Lower lobe of right lung (tissue), 2 donors: ENCODE results near the gene PGK2. TPM values are rescaled to one million over a fixed set of nuclear protein-coding genes. Genes with fewer than 3 reads are reported as not detected.

Experiments
- ATAC-seq, 2 donors: fragments of 200-7000 bp; cut with Tn5 transposase; one replicate each; pipeline ENCODE4 v1.9.1; 2020 to 2022; ENCODE audit warnings: mild to moderate bottlenecking in 2 of 2, moderate library complexity in 2 of 2
- DNase-seq: peaks from one replicate; pipeline ENCODE4 v3.0.0-alpha.2; 2020
- H3K27ac ChIP-seq: fragments of 200-600 bp; one replicate; pipeline ENCODE4 v1.8.0; 2022
- H3K27me3 ChIP-seq: fragments of 200-600 bp; one replicate; pipeline ENCODE4 v1.8.0; 2022; ENCODE audit warnings: low read depth
- H3K36me3 ChIP-seq: fragments of 200-600 bp; one replicate; pipeline ENCODE4 v1.8.0; 2022; ENCODE audit warnings: mild to moderate bottlenecking
- H3K4me1 ChIP-seq: fragments of 200-600 bp; one replicate; pipeline ENCODE4 v1.8.0; 2022
- H3K4me3 ChIP-seq: fragments of 200-600 bp; one replicate; pipeline ENCODE4 v1.8.0; 2022; ENCODE audit warnings: mild to moderate bottlenecking
- H3K9me3 ChIP-seq: fragments of 200-600 bp; one replicate; pipeline ENCODE4 v1.8.0; 2022
- CTCF ChIP-seq: fragments of 200-600 bp; IDR thresholded peaks from one replicate; pipeline ENCODE4 v1.8.0; 2022; ENCODE audit warnings: antibody characterized with exemption, mild to moderate bottlenecking
- intact Hi-C: fragments of 100-400 bp; cut with DNase I; formaldehyde crosslinking; loops from one replicate; pipeline ENCODE4 v1.11.0; 2022
- total RNA-seq: library from RNA; stranded (reverse); fragmentation: NEBNext Ultra II Directional; extraction: Animal tissue kit (Norgen Biotek cat#: 25700); gene quantifications from one replicate; pipeline ENCODE4 v1.2.1, GENCODE V29; 2021
- donor health status: DM: no; HTN: yes; CAD: no; lungs with severe emphysema.

Gene PGK2
- total RNA-seq, 1 donor from 2014 or later: not detected

DNA sequence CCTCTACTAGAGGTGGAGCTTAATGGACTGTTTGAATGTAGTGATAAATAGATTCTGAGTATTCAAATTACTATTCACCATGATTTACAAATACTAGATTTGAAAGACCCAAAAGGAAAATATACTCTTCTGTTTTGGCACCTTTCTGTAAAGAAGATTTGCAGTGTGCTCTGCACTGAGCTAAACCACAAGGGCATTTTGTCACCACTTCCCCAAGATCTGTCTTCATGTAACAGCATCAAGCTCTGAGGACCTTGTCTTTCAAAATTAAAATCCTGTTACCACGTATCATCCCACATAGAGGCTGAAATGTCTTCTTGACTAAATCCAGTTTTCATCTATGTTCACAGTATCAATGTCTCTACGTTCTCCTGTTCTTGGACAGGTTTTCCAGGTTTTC, 3.3 kb upstream of the PGK2 start:
- no peak for ATAC-seq
- DNase-seq: no peak

GRCh38 chr6:49784272-49784671, 2.8 kb downstream of the PGK2 start:
- intact Hi-C loops: no loop called here
- TF ChIP-seq CTCF: no peak
- no peaks in the 10 kb centered on the region for H3K27me3 ChIP-seq

More for the DNA sequence above, 3.3 kb upstream of the PGK2 start:
- intact Hi-C loops: no loop called here
- H3K9me3 ChIP-seq: no peaks in the 10 kb centered on the region
- H3K36me3 ChIP-seq: no peaks in the 10 kb centered on the region
- H3K27me3 ChIP-seq: no peaks in the 10 kb centered on the region
- H3K4me1 ChIP-seq: no peaks in the 10 kb centered on the region
- no peak for TF ChIP-seq CTCF
- no peak overlapping the region for H3K27ac ChIP-seq
- H3K4me3 ChIP-seq: no peak overlapping the region

DNA sequence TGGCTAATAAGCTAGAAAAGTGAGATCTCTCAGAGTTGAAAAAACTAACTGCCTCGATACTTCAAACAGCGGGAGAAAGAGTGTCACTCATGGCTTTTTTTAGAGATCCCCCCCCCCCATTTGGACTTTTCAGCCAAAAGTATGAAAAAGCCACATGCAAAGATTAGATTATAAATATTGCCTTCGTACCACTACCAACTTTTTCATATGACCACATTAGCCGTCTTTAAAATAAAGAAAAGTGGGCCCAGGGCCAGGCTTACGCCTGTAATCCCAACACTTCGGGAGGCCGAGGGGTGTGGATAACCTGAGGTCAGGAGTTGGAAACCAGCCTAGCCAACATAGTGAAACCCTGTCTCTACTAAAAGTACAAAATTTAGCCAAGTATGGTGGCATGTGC, 4.4 kb downstream of the PGK2 start:
- Histone ChIP-seq H3K27ac (no peak overlapping the region), H3K4me1 (no peaks in the 10 kb centered on the region), H3K36me3 (no peaks in the 10 kb centered on the region), H3K4me3 (no peak overlapping the region), H3K27me3 (no peaks in the 10 kb centered on the region), H3K9me3 (no peaks in the 10 kb centered on the region)
- intact Hi-C loops: no loop called here
- no peak for TF ChIP-seq CTCF
- no peak for ATAC-seq
- DNase-seq: no peak

More at GRCh38 chr6:49784272-49784671, 2.8 kb downstream of the PGK2 start:
- no peak for ATAC-seq
- Histone ChIP-seq H3K36me3 (no peaks in the 10 kb centered on the region), H3K4me3 (no peak overlapping the region), H3K27ac (no peak overlapping the region), H3K9me3 (no peaks in the 10 kb centered on the region), H3K4me1 (no peaks in the 10 kb centered on the region)
- no peak for DNase-seq

- no peak for TF ChIP-seq CTCF
- Histone ChIP-seq H3K4me1 (no peaks in the 10 kb centered on the region), H3K36me3 (no peaks in the 10 kb centered on the region), H3K27ac (no peak overlapping the region), H3K27me3 (no peaks in the 10 kb centered on the region), H3K4me3 (no peak overlapping the region), H3K9me3 (no peaks in the 10 kb centered on the region)
- intact Hi-C loops: no loop called here
- DNase-seq: no peak
- ATAC-seq: no peak
Measured at GRCh38 chr6:49782293-49782692, 4.8 kb downstream of the PGK2 start.

- intact Hi-C loops: no loop called here
- ATAC-seq: no peak
- no peaks in the 10 kb centered on the region for H3K27me3 ChIP-seq
- no peaks in the 10 kb centered on the region for H3K36me3 ChIP-seq
- no peak for TF ChIP-seq CTCF
- no peak overlapping the region for H3K4me3 ChIP-seq
- H3K9me3 ChIP-seq: no peaks in the 10 kb centered on the region
- DNase-seq: no peak
- no peaks in the 10 kb centered on the region for H3K4me1 ChIP-seq
- no peak overlapping the region for H3K27ac ChIP-seq
Measured at GRCh38 chr6:49776444-49776843, 10.6 kb downstream of the PGK2 start.

GRCh38 chr6:49775043-49775442, 12.0 kb downstream of the PGK2 start:
- no peak overlapping the region for H3K4me3 ChIP-seq
- ATAC-seq (no peak), DNase-seq (no peak)
- no peaks in the 10 kb centered on the region for H3K27me3 ChIP-seq
- no peaks in the 10 kb centered on the region for H3K9me3 ChIP-seq
- intact Hi-C loops: no loop called here
- H3K4me1 ChIP-seq: no peaks in the 10 kb centered on the region
- H3K27ac ChIP-seq: no peak overlapping the region
- no peak for TF ChIP-seq CTCF
- no peaks in the 10 kb centered on the region for H3K36me3 ChIP-seq
